ENCODE measurements around the gene PCDH15. TPM values are rescaled to one million over a fixed set of nuclear protein-coding genes. Genes with fewer than 3 reads are reported as not detected.

Gene PCDH15
- total RNA-seq, 2 donors from 2014 or later: 0.19 to 0.51 TPM

DNA sequence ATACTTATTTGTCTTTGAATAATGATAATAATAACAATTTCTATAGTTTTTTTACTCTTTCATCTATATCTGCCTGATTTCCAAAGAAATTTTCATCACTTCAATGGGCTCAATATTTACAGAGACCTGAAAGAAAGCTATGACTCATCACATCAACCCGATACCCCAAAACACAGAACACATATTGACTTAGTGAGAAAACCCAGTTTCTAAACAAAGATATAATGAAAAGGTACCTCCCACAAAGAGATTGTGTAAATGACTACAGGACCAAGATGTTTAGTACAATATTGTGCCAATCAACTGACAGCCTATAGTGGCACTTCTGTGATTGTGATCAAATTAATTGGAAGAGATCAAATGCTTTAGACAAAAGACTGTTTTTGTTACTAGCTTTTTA, 133.9 kb downstream of the PCDH15 start:
- Histone ChIP-seq H3K27ac (no peak overlapping the region), H3K4me1 (no peaks in the 10 kb centered on the region), H3K36me3 (no peaks in the 10 kb centered on the region), H3K4me3 (no peak overlapping the region), H3K27me3 (no peaks in the 10 kb centered on the region), H3K9me3 (no peaks in the 10 kb centered on the region)
- TF ChIP-seq, protein P1, sequence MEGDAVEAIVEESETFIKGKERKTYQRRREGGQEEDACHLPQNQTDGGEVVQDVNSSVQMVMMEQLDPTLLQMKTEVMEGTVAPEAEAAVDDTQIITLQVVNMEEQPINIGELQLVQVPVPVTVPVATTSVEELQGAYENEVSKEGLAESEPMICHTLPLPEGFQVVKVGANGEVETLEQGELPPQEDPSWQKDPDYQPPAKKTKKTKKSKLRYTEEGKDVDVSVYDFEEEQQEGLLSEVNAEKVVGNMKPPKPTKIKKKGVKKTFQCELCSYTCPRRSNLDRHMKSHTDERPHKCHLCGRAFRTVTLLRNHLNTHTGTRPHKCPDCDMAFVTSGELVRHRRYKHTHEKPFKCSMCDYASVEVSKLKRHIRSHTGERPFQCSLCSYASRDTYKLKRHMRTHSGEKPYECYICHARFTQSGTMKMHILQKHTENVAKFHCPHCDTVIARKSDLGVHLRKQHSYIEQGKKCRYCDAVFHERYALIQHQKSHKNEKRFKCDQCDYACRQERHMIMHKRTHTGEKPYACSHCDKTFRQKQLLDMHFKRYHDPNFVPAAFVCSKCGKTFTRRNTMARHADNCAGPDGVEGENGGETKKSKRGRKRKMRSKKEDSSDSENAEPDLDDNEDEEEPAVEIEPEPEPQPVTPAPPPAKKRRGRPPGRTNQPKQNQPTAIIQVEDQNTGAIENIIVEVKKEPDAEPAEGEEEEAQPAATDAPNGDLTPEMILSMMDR (IDR thresholded peaks at IDR 0.05): no peak
- no peak for DNase-seq (ENCODE audit: low spot score)

- Histone ChIP-seq H3K9me3 (no peaks in the 10 kb centered on the region), H3K27me3 (no peaks in the 10 kb centered on the region), H3K27ac (no peak overlapping the region), H3K4me3 (no peak overlapping the region), H3K4me1 (no peaks in the 10 kb centered on the region), H3K36me3 (no peaks in the 10 kb centered on the region)
- TF ChIP-seq, protein P1 (IDR thresholded peaks at IDR 0.05): no peak
- no peak for DNase-seq (ENCODE audit: low spot score)
These were observed 134.8 kb downstream of the PCDH15 start for GRCh38 chr10:54666192-54666591.

- no peak for DNase-seq (ENCODE audit: low spot score)
- Histone ChIP-seq H3K27me3 (no peaks in the 10 kb centered on the region), H3K4me1 (no peaks in the 10 kb centered on the region), H3K9me3 (no peaks in the 10 kb centered on the region), H3K36me3 (no peaks in the 10 kb centered on the region), H3K27ac (no peak overlapping the region), H3K4me3 (no peak overlapping the region)
- TF ChIP-seq, protein P1 (IDR thresholded peaks at IDR 0.05): no peak
These were observed 135.9 kb downstream of the PCDH15 start for GRCh38 chr10:54665095-54665494.

- DNase-seq (ENCODE audit: low spot score): no peak
- Histone ChIP-seq H3K27ac (no peak overlapping the region), H3K27me3 (no peaks in the 10 kb centered on the region), H3K4me3 (no peak overlapping the region), H3K4me1 (no peaks in the 10 kb centered on the region), H3K36me3 (no peaks in the 10 kb centered on the region), H3K9me3 (no peaks in the 10 kb centered on the region)
- TF ChIP-seq, protein P1 (IDR thresholded peaks at IDR 0.05): no peak
These were observed 140.6 kb downstream of the PCDH15 start for GRCh38 chr10:54660397-54660796.

- H3K27ac ChIP-seq: no peak overlapping the region
- no peaks in the 10 kb centered on the region for H3K36me3 ChIP-seq
- H3K9me3 ChIP-seq: no peaks in the 10 kb centered on the region
- TF ChIP-seq, protein P1 (IDR thresholded peaks at IDR 0.05): no peak
- no peaks in the 10 kb centered on the region for H3K27me3 ChIP-seq
- H3K4me3 ChIP-seq: no peak overlapping the region
- no peaks in the 10 kb centered on the region for H3K4me1 ChIP-seq
- no peak for DNase-seq (ENCODE audit: low spot score)
These were observed 144.4 kb downstream of the PCDH15 start for GRCh38 chr10:54656643-54657042.

GRCh38 chr10:54653518-54653917, 147.5 kb downstream of the PCDH15 start:
- no peaks in the 10 kb centered on the region for H3K4me1 ChIP-seq
- no peak overlapping the region for H3K4me3 ChIP-seq
- no peaks in the 10 kb centered on the region for H3K9me3 ChIP-seq
- H3K36me3 ChIP-seq: no peaks in the 10 kb centered on the region
- TF ChIP-seq, protein P1 (IDR thresholded peaks at IDR 0.05): no peak
- DNase-seq (ENCODE audit: low spot score): no peak
- no peaks in the 10 kb centered on the region for H3K27me3 ChIP-seq
- H3K27ac ChIP-seq: no peak overlapping the region
